ENCODE results near the gene PRAMEF1. TPM values are rescaled to one million over a fixed set of nuclear protein-coding genes. Genes with fewer than 3 reads are reported as not detected.

The PRAMEF1 gene
- total and polyA plus RNA-seq, 12 donors = not detected

DNA sequence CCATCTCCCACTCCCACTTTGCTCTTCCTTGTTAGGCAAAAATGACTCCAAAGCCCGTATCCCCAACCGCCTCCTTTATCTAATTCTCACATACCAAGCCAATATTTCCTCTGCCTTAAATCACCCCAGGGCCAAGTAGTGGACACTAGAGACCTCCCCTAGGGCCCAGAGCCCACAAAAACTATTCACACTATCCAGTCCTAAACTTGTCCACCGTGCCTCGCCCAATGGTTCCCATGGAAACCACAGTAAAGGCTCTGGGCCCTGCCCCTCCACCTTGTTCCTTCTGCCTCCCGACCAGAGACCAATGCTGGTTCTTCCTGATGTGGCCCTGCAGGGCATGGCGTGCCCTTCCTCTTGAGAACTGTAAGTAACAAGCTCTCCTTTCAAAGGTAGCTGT, 33.4 kb upstream of the PRAMEF1 start:
- Histone ChIP-seq H3K27me3 (peaks cover 6% of the 10 kb centered on the region), H3K4me3 (no peak overlapping the region), H3K9me3 (replicated peaks in 1 of 3) (no peaks in the 10 kb centered on the region), H3K27ac (no peak overlapping the region), H3K36me3 (replicated peaks in 1 of 2) (no peaks in the 10 kb centered on the region), H3K4me1 (replicated peaks in 1 of 2) (no peaks in the 10 kb centered on the region)
- DNase-seq = no peak
- TF ChIP-seq, protein P1, sequence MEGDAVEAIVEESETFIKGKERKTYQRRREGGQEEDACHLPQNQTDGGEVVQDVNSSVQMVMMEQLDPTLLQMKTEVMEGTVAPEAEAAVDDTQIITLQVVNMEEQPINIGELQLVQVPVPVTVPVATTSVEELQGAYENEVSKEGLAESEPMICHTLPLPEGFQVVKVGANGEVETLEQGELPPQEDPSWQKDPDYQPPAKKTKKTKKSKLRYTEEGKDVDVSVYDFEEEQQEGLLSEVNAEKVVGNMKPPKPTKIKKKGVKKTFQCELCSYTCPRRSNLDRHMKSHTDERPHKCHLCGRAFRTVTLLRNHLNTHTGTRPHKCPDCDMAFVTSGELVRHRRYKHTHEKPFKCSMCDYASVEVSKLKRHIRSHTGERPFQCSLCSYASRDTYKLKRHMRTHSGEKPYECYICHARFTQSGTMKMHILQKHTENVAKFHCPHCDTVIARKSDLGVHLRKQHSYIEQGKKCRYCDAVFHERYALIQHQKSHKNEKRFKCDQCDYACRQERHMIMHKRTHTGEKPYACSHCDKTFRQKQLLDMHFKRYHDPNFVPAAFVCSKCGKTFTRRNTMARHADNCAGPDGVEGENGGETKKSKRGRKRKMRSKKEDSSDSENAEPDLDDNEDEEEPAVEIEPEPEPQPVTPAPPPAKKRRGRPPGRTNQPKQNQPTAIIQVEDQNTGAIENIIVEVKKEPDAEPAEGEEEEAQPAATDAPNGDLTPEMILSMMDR (IDR thresholded peaks at IDR 0.05) = no peak
- no peak for TF ChIP-seq POLR2A (IDR thresholded peaks at IDR 0.05)
- intact Hi-C loops (cut with DNase I) = no loop called here
- WGBS, 4 donors = 67 to 73% (median 68%) methylated on average over 6 of the region's 6 CpGs

- H3K4me3 ChIP-seq = no peak overlapping the region
- no peak for DNase-seq
- no peak overlapping the region for H3K27ac ChIP-seq
- H3K4me1 ChIP-seq (replicated peaks in 1 of 2) = no peaks in the 10 kb centered on the region
- H3K27me3 ChIP-seq = peaks cover 6% of the 10 kb centered on the region
- no peaks in the 10 kb centered on the region for H3K9me3 ChIP-seq (replicated peaks in 1 of 3)
- no peak for TF ChIP-seq POLR2A (IDR thresholded peaks at IDR 0.05)
- TF ChIP-seq, protein P1 (IDR thresholded peaks at IDR 0.05) = no peak
- WGBS, 4 donors = 52 to 74% (median 61%) methylated on average over 6 to 7 of the region's 7 CpGs
- intact Hi-C loops (cut with DNase I) = no loop called here
- H3K36me3 ChIP-seq (replicated peaks in 1 of 2) = no peaks in the 10 kb centered on the region
Measured at GRCh38 chr1:12760256-12760795, 30.9 kb upstream of the PRAMEF1 start.

GRCh38 chr1:12761781-12762180, 29.4 kb upstream of the PRAMEF1 start:
- no peaks in the 10 kb centered on the region for H3K4me1 ChIP-seq (replicated peaks in 1 of 2)
- DNase-seq = no peak
- no peak overlapping the region for H3K4me3 ChIP-seq
- peaks cover 6% of the 10 kb centered on the region for H3K27me3 ChIP-seq
- WGBS, 4 donors = 65 to 88% (median 81%) methylated on average over 4 to 5 of the region's 5 CpGs
- H3K36me3 ChIP-seq (replicated peaks in 1 of 2) = no peaks in the 10 kb centered on the region
- intact Hi-C loops (cut with DNase I) = no loop called here
- TF ChIP-seq, protein P1 (IDR thresholded peaks at IDR 0.05) = no peak
- TF ChIP-seq POLR2A (IDR thresholded peaks at IDR 0.05) = no peak
- H3K27ac ChIP-seq = no peak overlapping the region
- no peaks in the 10 kb centered on the region for H3K9me3 ChIP-seq (replicated peaks in 1 of 3)

GRCh38 chr1:12762766-12763165, 28.4 kb upstream of the PRAMEF1 start:
- H3K27me3 ChIP-seq = peaks cover 6% of the 10 kb centered on the region
- H3K36me3 ChIP-seq (replicated peaks in 1 of 2) = no peaks in the 10 kb centered on the region
- intact Hi-C loops (cut with DNase I) = no loop called here
- no peak for DNase-seq
- H3K4me1 ChIP-seq (replicated peaks in 1 of 2) = no peaks in the 10 kb centered on the region
- 66 to 79% (median 73%) methylated on average over 6 to 7 of the region's 7 CpGs for WGBS, 4 donors
- no peak overlapping the region for H3K4me3 ChIP-seq
- TF ChIP-seq, protein P1 (IDR thresholded peaks at IDR 0.05) = no peak
- TF ChIP-seq POLR2A (IDR thresholded peaks at IDR 0.05) = no peak
- no peaks in the 10 kb centered on the region for H3K9me3 ChIP-seq (replicated peaks in 1 of 3)
- no peak overlapping the region for H3K27ac ChIP-seq

All from adrenal gland (tissue), 12 donors.